HS-27A (cell line): Measurements from ENCODE around the gene GMDS.

Experiments used
- DNase-seq: peaks from one replicate; pipeline ENCODE4 v3.0.0-alpha.2; 2012; ENCODE audit warnings: low read depth, missing footprints

GMDS gene

GRCh38 chr6:2178125-2178524 lies 67.3 kb downstream of the GMDS start:
- DNase-seq = no peak

- DNase-seq = no peak
Observed at GRCh38 chr6:2175825-2176224, 69.6 kb downstream of the GMDS start.

GRCh38 chr6:2173203-2173961 lies 72.0 kb downstream of the GMDS start:
- no peak for DNase-seq

GRCh38 chr6:2171728-2172127 lies 73.7 kb downstream of the GMDS start:
- no peak for DNase-seq

DNA sequence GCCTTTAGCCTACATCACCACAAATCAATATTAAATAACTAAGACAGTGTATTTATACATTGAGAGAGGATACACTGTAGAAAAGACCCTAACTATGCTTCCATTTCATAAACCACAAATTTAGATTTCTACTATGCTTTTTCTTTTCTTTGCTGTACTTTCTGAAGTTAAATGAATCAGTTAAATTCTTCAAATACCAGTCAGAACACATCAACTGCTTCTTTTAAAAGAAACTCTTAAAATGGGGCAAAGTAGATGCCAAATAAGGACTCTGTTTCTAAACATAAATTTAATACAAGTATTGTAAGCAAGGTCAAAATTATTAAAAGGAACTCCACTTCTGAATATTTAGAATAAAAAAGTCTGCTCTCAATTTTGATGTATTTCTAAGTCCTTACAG lies 76.9 kb downstream of the GMDS start:
- DNase-seq = no peak

GRCh38 chr6:2166717-2167116 lies 78.7 kb downstream of the GMDS start:
- no peak for DNase-seq

DNA sequence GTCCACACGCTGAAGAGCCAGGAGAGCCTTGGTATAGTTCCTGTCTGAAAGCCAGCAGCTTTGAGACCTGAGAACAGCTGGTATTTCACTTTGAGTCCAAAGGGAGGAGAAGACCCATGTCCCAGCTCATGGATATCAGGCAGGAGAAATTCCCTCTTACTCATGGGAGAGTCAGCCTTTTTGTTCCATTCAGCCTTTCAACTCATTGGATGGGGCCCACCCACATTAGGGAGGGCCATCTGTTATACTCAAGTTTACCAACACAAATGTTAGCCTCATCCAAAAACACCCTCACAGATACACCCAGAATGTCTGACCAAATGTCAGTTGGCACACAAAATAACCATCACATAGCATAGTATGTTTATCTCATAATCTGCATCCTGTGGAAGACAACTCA lies 80.1 kb downstream of the GMDS start:
- no peak for DNase-seq

DNA sequence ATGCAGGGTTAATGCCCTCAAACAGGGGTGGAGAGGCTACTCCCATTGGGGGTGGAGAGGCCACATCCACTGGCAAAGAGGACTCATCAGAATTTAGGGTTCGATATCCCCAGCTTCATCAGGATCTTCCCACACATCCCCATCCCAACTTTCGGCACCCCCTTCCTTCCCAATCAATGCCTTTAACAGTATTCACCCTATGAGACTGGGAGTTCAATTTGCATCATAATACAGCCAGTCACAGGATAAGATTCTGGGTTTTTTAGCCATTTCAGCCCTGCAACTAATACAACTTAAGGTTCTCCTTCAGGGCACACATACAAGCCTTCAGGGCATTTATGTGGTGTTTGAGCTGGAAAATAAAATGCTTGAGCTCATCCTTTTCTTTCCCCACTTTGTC lies 80.9 kb downstream of the GMDS start:
- no peak for DNase-seq

- no peak for DNase-seq
Observed at GRCh38 chr6:2162079-2162445, 83.3 kb downstream of the GMDS start.

DNA sequence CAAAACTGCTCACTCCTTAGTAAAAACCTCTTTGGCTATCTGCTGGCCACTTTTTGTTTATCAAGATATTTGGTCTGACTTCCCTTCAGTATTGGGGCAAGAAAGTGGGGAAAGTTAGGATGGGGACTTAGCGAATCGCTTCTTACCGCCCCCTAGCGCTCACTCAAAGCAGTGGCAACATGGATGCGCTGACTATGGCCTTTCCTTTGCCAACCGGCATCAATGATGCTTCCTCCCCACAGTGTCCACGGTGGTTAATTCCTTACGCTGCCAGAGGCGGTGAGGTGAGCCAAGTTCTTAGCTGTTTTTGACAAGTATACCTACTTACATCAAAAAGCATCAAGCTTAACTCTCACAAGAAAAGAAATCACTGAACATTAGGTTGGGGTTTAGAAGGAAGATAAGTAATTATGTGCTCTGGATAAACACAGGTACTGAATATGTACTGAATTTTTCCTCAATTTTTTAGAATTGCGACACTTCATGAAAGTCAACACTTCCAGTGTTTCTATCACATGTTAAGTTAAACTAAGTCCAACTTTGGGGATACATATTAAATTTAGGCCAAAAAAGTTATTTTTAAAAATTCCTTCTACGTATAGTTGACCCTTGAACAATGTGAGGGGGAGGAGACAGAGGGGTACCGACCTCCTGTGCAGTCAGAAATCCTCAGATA lies 86.7 kb downstream of the GMDS start:
- no peak for DNase-seq

DNA sequence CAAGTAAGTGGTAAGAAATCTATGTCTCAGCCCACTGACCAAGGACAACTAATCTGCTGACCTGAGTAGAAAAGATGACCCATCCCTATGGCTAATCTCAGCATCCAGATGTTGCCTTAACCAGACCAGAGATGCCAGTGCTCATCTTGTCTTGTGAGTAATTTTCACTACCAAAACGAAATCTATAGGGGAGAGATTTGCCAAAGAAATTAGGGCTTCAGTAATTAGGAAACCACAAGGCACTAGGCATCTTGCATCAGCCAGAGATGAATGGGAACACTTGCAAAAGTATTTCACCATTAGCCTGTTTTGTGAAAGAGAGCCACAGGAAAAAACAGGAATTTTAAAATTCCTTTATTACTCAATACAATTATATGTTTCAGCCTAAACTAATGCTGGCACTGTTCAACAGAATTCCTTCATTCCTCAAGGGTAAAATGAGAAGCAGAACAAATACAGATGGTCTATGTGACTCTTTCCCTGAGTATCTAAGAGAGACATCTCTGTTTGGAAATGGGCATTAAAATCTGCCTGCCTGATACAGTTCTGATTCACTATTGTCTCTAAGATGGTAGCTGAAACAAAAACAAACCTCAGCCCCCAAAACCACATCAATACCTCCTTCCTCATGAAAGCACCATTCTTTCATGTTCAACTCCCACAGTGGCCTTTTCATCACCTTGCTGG lies 87.8 kb downstream of the GMDS start:
- DNase-seq = no peak

DNA sequence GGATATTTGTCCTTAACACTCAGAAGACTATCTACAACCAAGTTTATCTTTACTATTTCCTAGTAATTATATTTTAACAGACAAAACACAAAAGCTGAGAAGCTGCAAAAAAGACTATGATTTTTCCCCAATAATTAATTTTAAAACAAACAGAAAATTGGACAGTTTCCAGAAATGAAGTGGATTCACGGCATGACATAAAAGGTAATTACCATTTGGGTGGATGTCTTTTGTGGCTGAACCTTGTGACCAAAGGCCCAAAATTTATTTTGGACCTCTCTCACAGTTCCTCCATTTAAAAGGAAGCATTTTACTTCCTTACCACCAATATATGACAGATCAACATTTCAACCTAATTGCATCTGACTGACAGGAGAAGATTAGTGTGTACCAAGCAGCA lies 90.2 kb downstream of the GMDS start:
- DNase-seq = no peak

DNA sequence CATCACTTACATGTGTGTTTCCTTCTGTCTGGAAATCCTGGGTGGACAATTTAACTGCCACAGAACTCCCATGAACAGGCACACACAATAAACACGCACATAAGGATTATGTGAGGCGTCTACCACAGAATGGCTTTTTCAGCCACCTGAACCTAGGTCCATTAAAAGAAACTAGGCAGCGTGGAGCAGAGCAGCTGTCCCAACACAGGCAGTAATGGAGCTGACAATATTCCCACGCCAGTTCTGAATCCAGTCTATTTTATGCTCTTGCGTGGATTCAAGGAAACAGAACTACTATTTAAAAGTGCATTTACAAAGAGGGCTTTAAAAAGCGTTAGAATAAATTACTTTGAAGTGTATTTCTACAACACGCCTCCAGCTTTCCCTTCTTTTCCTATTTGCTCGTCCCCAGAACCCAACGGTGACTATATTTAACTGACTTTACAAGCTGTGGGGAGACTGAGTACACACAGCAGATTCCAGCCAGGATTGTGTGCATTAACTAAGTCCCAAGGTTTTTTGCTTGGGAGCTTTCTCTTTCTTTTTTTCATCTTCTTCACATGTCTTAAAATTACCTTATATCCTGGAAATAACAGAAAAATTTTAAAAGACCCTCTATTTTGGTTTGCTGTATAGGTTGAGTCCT lies 95.9 kb downstream of the GMDS start:
- DNase-seq = no peak

DNA sequence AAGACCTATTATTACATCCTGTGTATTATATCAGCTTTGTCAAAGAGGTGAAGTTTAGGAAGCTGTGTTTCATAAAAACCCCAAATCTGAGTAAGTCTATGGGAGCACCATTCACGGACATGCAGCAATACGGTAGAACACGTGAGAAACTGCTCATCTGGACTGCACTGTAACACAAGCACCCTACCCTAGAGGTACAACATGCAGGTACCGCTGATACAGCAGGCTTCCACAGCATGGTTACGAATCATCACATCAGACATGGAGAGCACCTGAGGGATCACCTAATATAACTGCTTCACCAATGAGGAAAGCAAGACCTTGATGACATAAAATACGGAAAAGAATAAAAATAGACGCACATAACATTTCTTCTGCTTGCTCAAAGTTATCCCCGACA lies 96.7 kb downstream of the GMDS start:
- DNase-seq = no peak

DNA sequence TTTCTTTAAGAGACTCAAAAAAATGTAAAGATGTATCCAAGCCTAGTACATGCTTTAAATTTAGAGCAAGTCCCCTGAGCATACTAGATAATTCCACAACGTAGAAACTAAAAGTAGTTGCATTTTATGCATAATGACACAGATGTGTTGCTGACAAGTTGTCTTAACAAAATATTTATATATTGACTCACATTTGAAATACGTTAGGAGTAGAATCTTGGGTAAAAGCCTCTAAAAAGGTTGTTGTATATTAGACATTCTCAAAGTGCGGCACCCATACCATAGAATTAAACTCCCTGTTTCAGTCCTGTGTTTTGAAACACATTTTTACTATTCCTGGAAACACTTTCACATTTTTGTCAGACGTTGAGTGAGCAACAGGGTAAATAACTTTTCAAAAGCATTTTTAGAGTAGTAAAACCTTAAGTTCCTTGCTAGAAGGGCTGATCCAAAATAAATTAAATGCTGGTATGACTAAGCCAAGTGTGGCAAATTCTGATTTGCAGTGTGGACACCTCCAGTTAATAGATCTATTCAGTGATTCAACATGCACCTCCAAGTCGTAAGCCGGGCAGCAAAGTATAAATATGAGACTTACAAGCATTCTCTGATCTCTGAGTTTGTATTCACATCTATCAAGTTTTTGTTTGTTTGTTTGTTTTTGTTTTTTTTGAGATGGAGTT lies 97.5 kb downstream of the GMDS start:
- DNase-seq = no peak

DNA sequence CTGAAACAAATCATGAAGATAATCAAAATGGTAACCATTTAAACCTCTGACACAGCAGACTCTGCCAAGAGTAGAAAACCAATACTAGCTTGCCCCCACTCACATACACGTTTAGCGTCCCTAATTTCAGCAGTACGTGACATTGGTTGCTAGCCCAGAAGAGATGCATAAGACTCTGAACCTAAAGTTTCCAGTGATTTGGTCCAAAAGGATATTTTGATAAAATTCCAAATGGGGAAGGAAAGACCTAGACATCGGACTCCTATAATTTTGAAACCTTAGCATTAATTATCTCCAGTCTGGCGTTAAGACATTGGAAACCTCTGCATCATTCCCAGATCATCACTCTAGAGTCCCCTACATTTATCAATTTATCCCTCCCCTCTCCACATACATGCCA lies 98.1 kb downstream of the GMDS start:
- DNase-seq = no peak

- DNase-seq = no peak
Observed at GRCh38 chr6:2144210-2144609, 101.2 kb downstream of the GMDS start.

- no peak for DNase-seq
Observed at GRCh38 chr6:2141644-2142290, 103.6 kb downstream of the GMDS start.

DNA sequence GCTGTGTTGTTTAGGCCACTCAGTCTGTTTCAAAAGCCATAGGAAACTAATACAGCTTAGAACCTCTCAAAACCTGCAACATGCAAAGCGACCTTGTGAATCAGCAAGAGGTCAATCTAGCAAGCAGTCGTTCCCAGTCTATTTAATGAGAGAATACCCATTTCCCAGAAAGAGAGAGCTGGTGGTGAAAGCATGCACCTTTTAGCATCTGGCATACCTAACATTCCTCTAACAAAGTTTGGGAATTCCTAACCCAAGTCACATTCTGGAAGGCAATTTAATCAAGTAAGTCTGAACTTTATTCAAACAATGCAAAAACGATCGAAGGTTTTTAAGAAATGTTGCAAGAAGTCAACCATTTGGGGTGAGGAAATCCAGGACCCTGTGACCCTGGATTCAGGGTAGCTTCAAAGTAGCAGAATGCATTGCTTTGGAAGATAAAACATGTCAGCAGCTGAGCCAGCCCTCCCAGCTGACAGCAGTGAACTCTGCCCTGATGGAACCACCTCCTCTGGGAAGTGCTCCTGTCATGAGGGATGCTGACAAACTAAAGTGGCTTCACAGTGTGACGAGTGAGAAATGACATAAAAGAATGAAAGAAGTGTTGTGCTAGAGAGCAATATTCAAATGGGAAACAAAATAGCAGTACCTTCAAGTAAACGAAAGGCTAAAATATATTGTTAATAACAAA lies 104.8 kb downstream of the GMDS start:
- no peak for DNase-seq

DNA sequence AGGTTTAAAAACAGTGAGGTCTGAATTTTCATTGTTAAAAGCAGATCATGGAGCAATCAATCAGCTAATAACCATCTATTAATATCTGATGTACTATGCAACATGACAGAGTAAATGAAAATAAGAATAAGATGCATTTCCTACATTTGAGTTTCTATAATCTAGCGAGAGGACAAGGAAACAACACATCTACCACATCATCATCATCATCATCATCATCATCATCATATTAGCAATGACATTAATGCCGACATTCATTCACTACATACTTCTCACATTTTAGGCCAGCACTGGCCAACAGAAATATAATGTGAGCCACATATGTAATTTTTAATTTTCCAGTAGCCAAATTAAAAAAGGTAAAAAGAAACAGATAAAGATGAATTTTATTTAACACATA lies 110.0 kb downstream of the GMDS start:
- no peak for DNase-seq

- DNase-seq = no peak
Observed at GRCh38 chr6:2134554-2134953, 110.9 kb downstream of the GMDS start.
